Stimulated activated CD8-positive, alpha-beta memory T cell treated with anti-CD3 and anti-CD28 coated beads, Interleukin-15, amount 100 ng/mL, for 48 hours (primary cell): ENCODE data around the gene STK24.
A peak's percentile ranks its signal among the peaks of the same experiment; 100 is the strongest.
"Not testable (repeated sequence)": the region's sequence is repeated elsewhere in the genome, so short reads cannot be mapped to it uniquely, and the experiment has no call there.

Source experiments
- DNase-seq, 2 donors: peaks; one replicate each; pipeline ENCODE4 v3.0.0-alpha.2; 2020; ENCODE audit warnings: low read depth in 2 of 2

STK24 gene

GRCh38 chr13:98582947-98583346, 6.0 kb upstream of the STK24 start:
- no peak for DNase-seq

- DNase-seq = no peak
Measured at GRCh38 chr13:98581971-98582702, 5.2 kb upstream of the STK24 start.

GRCh38 chr13:98581381-98581780, 4.5 kb upstream of the STK24 start:
- DNase-seq = no peak

GRCh38 chr13:98580420-98580819, 3.5 kb upstream of the STK24 start:
- no peak for DNase-seq

GRCh38 chr13:98577836-98578285, 954 bp upstream of the STK24 start:
- no peak for DNase-seq

GRCh38 chr13:98576200-98576945, 534 bp downstream of the STK24 start:
- no peak for DNase-seq

- DNase-seq = no peak
Measured at GRCh38 chr13:98575904-98576199, 1.1 kb downstream of the STK24 start.

- DNase-seq = no peak
Measured at GRCh38 chr13:98575009-98575903, 1.7 kb downstream of the STK24 start.

- DNase-seq = no peak
Measured at GRCh38 chr13:98571955-98572662, 4.8 kb downstream of the STK24 start.

GRCh38 chr13:98570929-98571372, 6.0 kb downstream of the STK24 start:
- DNase-seq = peak in 1 of 2 donors; percentile 28

GRCh38 chr13:98569494-98570367, 7.2 kb downstream of the STK24 start:
- not testable (repeated sequence) for DNase-seq

- no peak for DNase-seq
Measured at GRCh38 chr13:98568918-98569317, 8.0 kb downstream of the STK24 start.

- DNase-seq = no peak
Measured at GRCh38 chr13:98567140-98567539, 9.8 kb downstream of the STK24 start.

GRCh38 chr13:98565726-98566565, 11.0 kb downstream of the STK24 start:
- no peak for DNase-seq

- DNase-seq = no peak
Measured at GRCh38 chr13:98564204-98564603, 12.7 kb downstream of the STK24 start.

- DNase-seq = no peak
Measured at GRCh38 chr13:98563071-98563470, 13.8 kb downstream of the STK24 start.

GRCh38 chr13:98559169-98559568, 17.7 kb downstream of the STK24 start:
- DNase-seq = no peak

GRCh38 chr13:98557937-98558792, 18.7 kb downstream of the STK24 start:
- no peak for DNase-seq
